ENCODE measurements around the gene TLX2. TPM values are rescaled to one million over a fixed set of nuclear protein-coding genes. Genes with fewer than 3 reads are reported as not detected.

Gene TLX2
- total and polyA plus RNA-seq, 2 of the 8 experiments (the other 6 are each of a cell fraction or from before 2014, with no cell fraction given), result 0.06 to 0.17 TPM

- CTCF ChIA-PET (ENCODE audit: partially characterized antibody), result interaction anchor here (0.8 to 4.4 kb wide), 5 partner anchors 10 to 34 kb away, joined by 3 to 24 read pairs (median 5); no protein-coding TSS in a partner anchor
- no peaks in the 10 kb centered on the region for H3K4me1 ChIP-seq (replicated peaks in 1 of 4; ENCODE audit: control insufficient read depth in 3 of 4, insufficient read depth in 4 of 4, low read length in 3 of 4)
- H3K23ac ChIP-seq (ENCODE audit: insufficient read length), result no peak overlapping the region
- no peak overlapping the region for H3K4me2 ChIP-seq (ENCODE audit: insufficient read depth in 1 of 2, low read depth in 2 of 2, low read length in 2 of 2)
- WGBS, 2 experiments (ENCODE audit: extremely low coverage in 1 of 2, insufficient coverage in 1 of 2, insufficient read length in 1 of 2, insufficient replicate concordance in 2 of 2, low coverage in 1 of 2, low lambda C conversion rate in 2 of 2, missing lambda C conversion rate in 1 of 2), result 76% methylated on average over 7 of the region's 7 CpGs; no CpG with 5 or more reads in 1 of the 2 experiments
- H2BK5ac ChIP-seq (ENCODE audit: low read depth, low read length), result no peak overlapping the region
- no peaks in the 10 kb centered on the region for H3K79me2 ChIP-seq (ENCODE audit: control insufficient read depth in 1 of 2, insufficient read depth in 2 of 2, low read length in 2 of 2)
- H3K56ac ChIP-seq (replicated peaks; ENCODE audit: insufficient read length, low read depth, low read length), result no peak overlapping the region
- H4K5ac ChIP-seq (ENCODE audit: insufficient read length, low read depth, low read length), result no peak overlapping the region
- H4K8ac ChIP-seq (ENCODE audit: extremely low read depth, insufficient read depth, low read length), result no peak overlapping the region
- POLR2A ChIA-PET (ENCODE audit: partially characterized antibody), result no interaction called here
- H4K91ac ChIP-seq (replicated peaks; ENCODE audit: insufficient read length, low read length), result no peak overlapping the region
- H2AK5ac ChIP-seq (ENCODE audit: low read depth, low read length), result no peak overlapping the region
- no peak overlapping the region for H3K27ac ChIP-seq (ENCODE audit: low read depth, low read length)
- no peak overlapping the region for H2AFZ ChIP-seq (ENCODE audit: low read length)
- DNase-seq (ENCODE audit: low read depth in 1 of 2, low spot score in 2 of 2), result no peak
- no peak overlapping the region for H3K4ac ChIP-seq (replicated peaks; ENCODE audit: insufficient read length, low read depth, low read length)
- H3K18ac ChIP-seq (ENCODE audit: extremely low read depth, low read length), result no peak overlapping the region
- H3K14ac ChIP-seq (ENCODE audit: insufficient read length), result no peak overlapping the region
- no peaks in the 10 kb centered on the region for H4K20me1 ChIP-seq (replicated peaks in 1 of 2; ENCODE audit: control insufficient read depth in 1 of 2, insufficient read depth in 2 of 2, low read length in 2 of 2)
- H3K79me1 ChIP-seq (ENCODE audit: low read depth, low read length), result 0 out of 2 replicates have a peak, but pooled peaks cover 2% of the 10 kb centered on the region
- no peak for FAIRE-seq
- H3K27me3 ChIP-seq (replicated peaks in 1 of 4; ENCODE audit: control insufficient read depth in 3 of 4, extremely low read depth in 1 of 4, insufficient read depth in 3 of 4, low read length in 3 of 4), result peaks cover 0 to 7% (median 1%) of the 10 kb centered on the region in 4 experiments; a peak in 2 of 7 replicates
- no peaks in the 10 kb centered on the region for H3K9me3 ChIP-seq (ENCODE audit: insufficient read depth in 2 of 2, low read depth in 1 of 2, low read length in 1 of 2)
- H2BK120ac ChIP-seq (replicated peaks; ENCODE audit: low read depth, low read length), result no peak overlapping the region
- H3K9ac ChIP-seq (replicated peaks in 1 of 4; ENCODE audit: extremely low read depth in 1 of 4, low read depth in 3 of 4, low read length in 3 of 4), result no peak overlapping the region
- H3K4me3 ChIP-seq (ENCODE audit: extremely low read depth in 1 of 4, insufficient read depth in 2 of 4, low read depth in 3 of 4, low read length in 4 of 4), result no peak overlapping the region
- no peak overlapping the region for H2BK15ac ChIP-seq (ENCODE audit: low read length)
- H2BK20ac ChIP-seq (ENCODE audit: low read length), result no peak overlapping the region
- H3K23me2 ChIP-seq (ENCODE audit: low read depth, low read length), result peaks cover 2% of the 10 kb centered on the region; the same call in 1 of the 2 replicates
- H3K36me3 ChIP-seq (ENCODE audit: control insufficient read depth in 2 of 4, insufficient read depth in 4 of 4, low read length in 3 of 4), result no peaks in the 10 kb centered on the region
- no peak overlapping the region for H2BK12ac ChIP-seq (ENCODE audit: low read depth, low read length)
- no peak for TF ChIP-seq GTF2F1 (IDR thresholded peaks at IDR 0.05; ENCODE audit: borderline replicate concordance, low read depth, low read length)
- TF ChIP-seq FOSL1 (IDR thresholded peaks at IDR 0.05; ENCODE audit: insufficient read depth, low read depth, low read length), result no peak
- TF ChIP-seq SP1 (IDR thresholded peaks at IDR 0.05; ENCODE audit: low read depth, low read length), result no peak
- no peak for TF ChIP-seq SRF (IDR thresholded peaks at IDR 0.05; ENCODE audit: low read depth, low read length)
- no peak for TF ChIP-seq RXRA (IDR thresholded peaks at IDR 0.05; ENCODE audit: insufficient read depth, low read depth, low read length)
- TF ChIP-seq USF2 (IDR thresholded peaks at IDR 0.05; ENCODE audit: low read length), result no peak
- TF ChIP-seq MAFK (IDR thresholded peaks at IDR 0.05; ENCODE audit: low read depth, low read length), result no peak
- TF ChIP-seq BACH1 (IDR thresholded peaks at IDR 0.05; ENCODE audit: low read length), result no peak
- no peak for TF ChIP-seq TEAD4 (IDR thresholded peaks at IDR 0.05; ENCODE audit: low read depth, low read length)
- TF ChIP-seq YY1 (IDR thresholded peaks at IDR 0.05; ENCODE audit: low read depth, low read length), result no peak
- TF ChIP-seq NANOG (IDR thresholded peaks at IDR 0.05; ENCODE audit: insufficient read depth, low read depth, low read length, poor library complexity, severe bottlenecking), result no peak
- no peak for TF ChIP-seq BCL11A (IDR thresholded peaks at IDR 0.05; ENCODE audit: low read depth in 2 of 2, low read length in 2 of 2)
These were observed 52.0 kb downstream of the TLX2 start for GRCh38 chr2:74566076-74566753.

All from H1 (cell line).